Measurements from ENCODE around the gene ADAM21.

DNA sequence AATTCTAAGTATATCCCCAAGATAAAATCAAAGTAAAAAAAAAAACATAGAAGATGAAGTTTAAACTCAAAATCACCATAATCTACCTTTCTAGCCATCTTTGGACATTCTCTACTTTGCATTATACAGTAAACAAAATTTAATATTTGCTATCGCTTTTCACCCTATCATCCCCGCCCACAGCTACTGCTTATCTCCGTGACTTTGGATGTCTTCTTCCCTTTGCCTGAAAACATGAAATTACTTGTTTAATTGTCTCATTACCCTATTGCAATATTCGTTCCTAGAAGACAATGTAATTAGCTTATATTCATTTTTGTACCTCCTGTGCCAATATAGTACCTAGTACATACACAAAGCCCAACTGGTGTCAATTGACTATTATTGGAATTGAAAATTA lies 44.4 kb upstream of the ADAM21 start:
- TF ChIP-seq, protein P1, sequence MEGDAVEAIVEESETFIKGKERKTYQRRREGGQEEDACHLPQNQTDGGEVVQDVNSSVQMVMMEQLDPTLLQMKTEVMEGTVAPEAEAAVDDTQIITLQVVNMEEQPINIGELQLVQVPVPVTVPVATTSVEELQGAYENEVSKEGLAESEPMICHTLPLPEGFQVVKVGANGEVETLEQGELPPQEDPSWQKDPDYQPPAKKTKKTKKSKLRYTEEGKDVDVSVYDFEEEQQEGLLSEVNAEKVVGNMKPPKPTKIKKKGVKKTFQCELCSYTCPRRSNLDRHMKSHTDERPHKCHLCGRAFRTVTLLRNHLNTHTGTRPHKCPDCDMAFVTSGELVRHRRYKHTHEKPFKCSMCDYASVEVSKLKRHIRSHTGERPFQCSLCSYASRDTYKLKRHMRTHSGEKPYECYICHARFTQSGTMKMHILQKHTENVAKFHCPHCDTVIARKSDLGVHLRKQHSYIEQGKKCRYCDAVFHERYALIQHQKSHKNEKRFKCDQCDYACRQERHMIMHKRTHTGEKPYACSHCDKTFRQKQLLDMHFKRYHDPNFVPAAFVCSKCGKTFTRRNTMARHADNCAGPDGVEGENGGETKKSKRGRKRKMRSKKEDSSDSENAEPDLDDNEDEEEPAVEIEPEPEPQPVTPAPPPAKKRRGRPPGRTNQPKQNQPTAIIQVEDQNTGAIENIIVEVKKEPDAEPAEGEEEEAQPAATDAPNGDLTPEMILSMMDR (IDR thresholded peaks at IDR 0.05) = no peak
- no peak for TF ChIP-seq EZH2 (IDR thresholded peaks at IDR 0.05)
